Tibial nerve (tissue), 4 donors: ENCODE results near the gene AMPD1. TPM values are rescaled to one million over a fixed set of nuclear protein-coding genes. Genes with fewer than 3 reads are reported as not detected.

ENCODE experiments used
- DNase-seq, 2 donors: peaks; one replicate each; pipeline ENCODE4 v3.0.0-alpha.2; 2019; ENCODE audit warnings: low spot score in 2 of 2
- H3K27ac ChIP-seq, 4 donors: fragments of 200-600 bp; sonication (generic) in 3 of 4; one replicate each; pipeline ENCODE4 v1.5.1; 2017 to 2019; ENCODE audit warnings: mild to moderate bottlenecking in 1 of 4
- H3K27me3 ChIP-seq, 2 donors: fragments of 200-600 bp; sonication (generic) in 1 of 2; one replicate each; pipeline versions ENCODE4 v1.5.1 to v1.6.0; 2017 to 2019
- H3K36me3 ChIP-seq, 3 donors: fragments of 200-600 bp; sonication (generic); one replicate each; pipeline ENCODE4 v1.5.1; 2018 to 2019
- H3K4me1 ChIP-seq, 4 donors: fragments of 200-600 bp; sonication (generic) in 3 of 4; one replicate each; pipeline ENCODE4 v1.5.1; 2017 to 2019
- H3K4me3 ChIP-seq, 4 donors: fragments of 200-600 bp; sonication (generic) in 3 of 4; one replicate each; pipeline ENCODE4 v1.5.1; 2017 to 2019; ENCODE audit warnings: mild to moderate bottlenecking in 1 of 4, moderate library complexity in 1 of 4
- H3K9me3 ChIP-seq, 4 donors: fragments of 200-600 bp; sonication (generic) in 3 of 4; one replicate each; pipeline ENCODE4 v1.5.1; 2017 to 2019
- EP300 ChIP-seq, 2 donors: sonication (generic); formaldehyde crosslinking; IDR thresholded peaks; one replicate each; pipeline ENCODE4 v1.6.1; 2017; ENCODE audit warnings: antibody characterized with exemption in 2 of 2, mild to moderate bottlenecking in 1 of 2
- POLR2A ChIP-seq, 2 donors: fragments of 450-650 bp; IDR thresholded peaks; one replicate each; pipeline ENCODE4 v1.6.1; 2017; ENCODE audit warnings: antibody characterized with exemption in 2 of 2, mild to moderate bottlenecking in 2 of 2, moderate library complexity in 2 of 2
- WGBS, 2 donors: methylation state at CpG; one replicate each; pipeline ENCODE4 v1.1.5; 2018; 5-methylcytosine and 5-hydroxymethylcytosine counted together
- total RNA-seq, 4 donors: library from RNA; depleted of rRNA; stranded (reverse); fragments of >200 nt; gene quantifications; one replicate each; pipeline ENCODE4 v1.1.0, GENCODE V29; 2016
- TF ChIP-seq, protein P1 (sequence below), 5 experiments: fragments of 200-600 bp in 3 of 5; fragments of 450-650 bp in 2 of 5; sonication (generic) in 3 of 5; IDR thresholded peaks; one replicate each; pipeline ENCODE4 v1.5.1; 2016 to 2019; ENCODE audit warnings: antibody characterized with exemption in 5 of 5, mild to moderate bottlenecking in 3 of 5, moderate library complexity in 2 of 5

The AMPD1 gene
- total RNA-seq, 4 donors from 2014 or later: not detected

DNA sequence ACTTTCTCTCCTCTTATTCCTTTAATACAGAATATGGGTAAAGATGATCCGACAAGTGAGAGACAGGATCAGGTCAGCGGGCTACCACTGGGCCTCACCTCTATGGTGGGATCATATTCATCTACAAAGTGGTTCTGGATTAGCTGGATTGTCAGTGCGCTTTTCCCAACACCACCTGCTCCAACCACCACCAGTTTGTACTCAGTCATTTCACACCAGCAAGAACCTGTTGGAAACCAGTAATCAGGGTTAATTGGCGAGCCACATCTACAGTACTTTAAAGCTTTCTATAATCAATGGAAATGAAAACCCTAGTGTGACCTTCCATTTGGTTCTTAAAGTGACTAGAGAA, 20.6 kb upstream of the AMPD1 start:
- TF ChIP-seq EP300 (IDR thresholded peaks at IDR 0.05): no peak
- TF ChIP-seq, protein P1, sequence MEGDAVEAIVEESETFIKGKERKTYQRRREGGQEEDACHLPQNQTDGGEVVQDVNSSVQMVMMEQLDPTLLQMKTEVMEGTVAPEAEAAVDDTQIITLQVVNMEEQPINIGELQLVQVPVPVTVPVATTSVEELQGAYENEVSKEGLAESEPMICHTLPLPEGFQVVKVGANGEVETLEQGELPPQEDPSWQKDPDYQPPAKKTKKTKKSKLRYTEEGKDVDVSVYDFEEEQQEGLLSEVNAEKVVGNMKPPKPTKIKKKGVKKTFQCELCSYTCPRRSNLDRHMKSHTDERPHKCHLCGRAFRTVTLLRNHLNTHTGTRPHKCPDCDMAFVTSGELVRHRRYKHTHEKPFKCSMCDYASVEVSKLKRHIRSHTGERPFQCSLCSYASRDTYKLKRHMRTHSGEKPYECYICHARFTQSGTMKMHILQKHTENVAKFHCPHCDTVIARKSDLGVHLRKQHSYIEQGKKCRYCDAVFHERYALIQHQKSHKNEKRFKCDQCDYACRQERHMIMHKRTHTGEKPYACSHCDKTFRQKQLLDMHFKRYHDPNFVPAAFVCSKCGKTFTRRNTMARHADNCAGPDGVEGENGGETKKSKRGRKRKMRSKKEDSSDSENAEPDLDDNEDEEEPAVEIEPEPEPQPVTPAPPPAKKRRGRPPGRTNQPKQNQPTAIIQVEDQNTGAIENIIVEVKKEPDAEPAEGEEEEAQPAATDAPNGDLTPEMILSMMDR (IDR thresholded peaks at IDR 0.05): no peak
- no peak for TF ChIP-seq POLR2A (IDR thresholded peaks at IDR 0.05)
- WGBS, 2 donors: 27 to 29% methylated on average over 4 of the region's 4 CpGs
- DNase-seq: no peak
- H3K4me3 ChIP-seq: peak overlapping the region; percentile 76 to 96 (median 84)
- peaks cover 3 to 66% (median 18%) of the 10 kb centered on the region in 3 donors for H3K36me3 ChIP-seq
- no peaks in the 10 kb centered on the region for H3K27me3 ChIP-seq
- peak overlapping the region; percentile 92 to 94 (median 93) for H3K27ac ChIP-seq
- H3K9me3 ChIP-seq: no peaks in the 10 kb centered on the region
- peaks cover 0 to 39% (median 14%) of the 10 kb centered on the region in 4 donors for H3K4me1 ChIP-seq

DNA sequence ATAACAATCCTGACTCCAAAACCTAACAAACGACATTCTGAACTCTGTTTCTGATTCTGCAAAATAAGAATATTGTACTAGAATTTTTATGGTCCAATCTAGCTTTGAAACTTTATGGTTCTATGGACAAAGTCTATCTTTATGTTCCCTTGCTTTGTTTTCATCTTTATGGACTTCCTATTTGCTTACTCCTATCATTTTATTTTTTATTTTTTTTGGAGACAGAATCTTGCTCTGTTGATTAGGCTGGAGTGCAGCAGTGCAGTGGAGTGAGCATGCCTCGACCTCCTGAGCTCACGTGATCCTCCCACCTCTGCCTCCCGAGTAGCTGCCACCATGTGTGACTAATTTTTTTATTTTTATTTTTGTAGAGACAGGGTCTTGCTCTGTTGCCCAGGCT, 17.6 kb upstream of the AMPD1 start:
- Histone ChIP-seq H3K27me3 (no peaks in the 10 kb centered on the region), H3K4me1 (peaks cover 0 to 39% (median 14%) of the 10 kb centered on the region in 4 donors), H3K9me3 (no peaks in the 10 kb centered on the region), H3K36me3 (peaks cover 0 to 63% (median 6%) of the 10 kb centered on the region in 3 donors), H3K27ac (no peak overlapping the region), H3K4me3 (no peak overlapping the region)
- WGBS, 2 donors: 72 to 74% methylated on average over 4 of the region's 4 CpGs
- no peak for DNase-seq
- no peak for TF ChIP-seq POLR2A (IDR thresholded peaks at IDR 0.05)
- TF ChIP-seq, protein P1 (IDR thresholded peaks at IDR 0.05): no peak
- no peak for TF ChIP-seq EP300 (IDR thresholded peaks at IDR 0.05)

DNA sequence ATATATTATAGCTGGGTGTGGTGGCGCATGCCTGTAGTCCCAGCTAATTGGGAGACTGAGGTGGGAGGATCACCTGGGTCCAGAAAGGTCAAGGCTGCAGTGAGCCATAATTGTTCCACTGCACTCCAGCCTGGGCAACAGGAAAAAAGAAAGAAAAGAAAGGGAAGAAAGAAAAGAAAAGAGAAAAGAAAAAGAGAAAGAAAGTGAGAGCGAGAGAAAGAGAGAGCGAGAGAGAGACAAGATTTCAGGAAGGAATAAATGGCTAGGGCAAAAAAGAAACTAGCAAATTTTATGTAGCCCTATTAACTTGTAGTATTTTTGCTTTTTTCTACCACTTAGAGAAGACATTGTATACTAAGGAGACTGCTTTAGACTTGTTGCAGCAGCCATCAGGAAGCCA, 15.0 kb upstream of the AMPD1 start:
- DNase-seq: no peak
- 91 to 98% methylated on average over 3 of the region's 3 CpGs for WGBS, 2 donors
- peaks cover 0 to 84% (median 6%) of the 10 kb centered on the region in 3 donors for H3K36me3 ChIP-seq
- no peak overlapping the region for H3K27ac ChIP-seq
- H3K9me3 ChIP-seq: no peaks in the 10 kb centered on the region
- no peaks in the 10 kb centered on the region for H3K27me3 ChIP-seq
- TF ChIP-seq POLR2A (IDR thresholded peaks at IDR 0.05): no peak
- TF ChIP-seq, protein P1 (IDR thresholded peaks at IDR 0.05): no peak
- no peak for TF ChIP-seq EP300 (IDR thresholded peaks at IDR 0.05)
- H3K4me3 ChIP-seq: no peak overlapping the region
- H3K4me1 ChIP-seq: peaks cover 0 to 26% (median 4%) of the 10 kb centered on the region in 4 donors

DNA sequence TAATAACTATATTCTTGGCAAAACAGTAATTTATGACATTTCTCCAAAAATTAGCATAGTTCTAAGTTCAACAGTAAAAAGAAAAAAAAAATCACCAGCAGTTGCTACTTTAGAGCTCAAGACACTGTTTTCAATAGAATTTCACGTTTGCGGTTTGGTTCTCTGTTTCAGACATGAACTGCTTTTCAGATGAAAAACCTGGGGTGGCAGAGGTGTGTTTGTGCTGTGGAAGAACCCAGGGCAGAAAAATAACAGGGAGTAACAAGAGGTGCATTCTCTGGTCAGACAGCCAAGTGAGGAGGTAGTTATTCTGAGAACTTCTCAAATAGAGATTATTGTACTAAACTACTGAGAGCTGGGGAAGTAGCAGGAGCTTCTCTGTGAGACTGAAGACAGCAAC, 12.3 kb upstream of the AMPD1 start:
- no peak overlapping the region for H3K27ac ChIP-seq
- no peaks in the 10 kb centered on the region for H3K9me3 ChIP-seq
- no peaks in the 10 kb centered on the region for H3K27me3 ChIP-seq
- TF ChIP-seq, protein P1 (IDR thresholded peaks at IDR 0.05): no peak
- TF ChIP-seq POLR2A (IDR thresholded peaks at IDR 0.05): no peak
- TF ChIP-seq EP300 (IDR thresholded peaks at IDR 0.05): no peak
- no peak overlapping the region for H3K4me3 ChIP-seq
- H3K36me3 ChIP-seq: peaks cover 0 to 76% (median 6%) of the 10 kb centered on the region in 3 donors
- no peak for DNase-seq
- WGBS, 2 donors: 85 to 94% methylated on average over 2 of the region's 2 CpGs
- no peaks in the 10 kb centered on the region for H3K4me1 ChIP-seq

DNA sequence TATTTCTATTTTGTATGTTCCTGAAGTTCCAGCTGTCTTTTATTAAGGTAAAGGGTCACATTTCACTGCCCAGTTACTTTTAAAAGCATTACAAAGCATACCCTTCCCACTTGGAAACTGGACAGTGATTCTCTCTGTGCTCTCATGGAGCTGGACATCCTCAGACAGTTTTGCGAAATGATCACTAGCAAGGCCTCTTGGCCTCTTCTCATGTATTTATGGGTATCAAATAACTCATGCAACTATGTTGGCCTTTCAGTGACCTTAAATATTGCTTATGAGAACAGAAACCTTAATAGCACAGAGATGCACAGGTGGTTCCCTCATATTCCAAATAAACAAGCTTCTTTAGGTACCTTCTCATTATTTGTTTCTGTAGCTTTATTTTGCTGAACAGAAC, 7.9 kb upstream of the AMPD1 start:
- TF ChIP-seq POLR2A (IDR thresholded peaks at IDR 0.05) (no peak), EP300 (IDR thresholded peaks at IDR 0.05) (no peak)
- TF ChIP-seq, protein P1 (IDR thresholded peaks at IDR 0.05): no peak
- 85 to 89% methylated on average over 1 of the region's 1 CpG for WGBS, 2 donors
- Histone ChIP-seq H3K4me1 (no peaks in the 10 kb centered on the region), H3K4me3 (no peak overlapping the region), H3K9me3 (no peaks in the 10 kb centered on the region), H3K27me3 (no peaks in the 10 kb centered on the region), H3K27ac (no peak overlapping the region), H3K36me3 (peaks cover 0 to 35% (median 0%) of the 10 kb centered on the region in 3 donors)
- no peak for DNase-seq
